LNCaP clone FGC (cell line): ENCODE measurements around the gene FREY1.

ENCODE experiments used
- DNase-seq: peaks from one replicate; pipeline ENCODE4 v3.0.0-alpha.2; 2011; ENCODE audit warnings: low read depth
- H3K4me3 ChIP-seq: 2 replicates; pipeline ENCODE4 v1.5.1; 2011; ENCODE audit warnings: mild to moderate bottlenecking, low read depth, low read length, control low read depth
- CTCF ChIP-seq: IDR thresholded peaks from 2 replicates; pipeline ENCODE4 v1.5.1; 2012; ENCODE audit warnings: mild to moderate bottlenecking; ENCODE audit not compliant: control insufficient read depth, insufficient read depth; ENCODE audit errors: extremely low read depth

FREY1 gene

GRCh38 chr11:45933131-45933831 lies 26.2 kb upstream of the FREY1 start:
- peak; percentile 90 for DNase-seq
- TF ChIP-seq CTCF, result no peak
- peak overlapping the region; percentile 25 for H3K4me3 ChIP-seq

- no peak for DNase-seq
- TF ChIP-seq CTCF, result no peak
- no peak overlapping the region for H3K4me3 ChIP-seq
These were observed 25.1 kb upstream of the FREY1 start for GRCh38 chr11:45932217-45932616.

GRCh38 chr11:45931739-45932138 lies 24.7 kb upstream of the FREY1 start:
- no peak for TF ChIP-seq CTCF
- no peak overlapping the region for H3K4me3 ChIP-seq
- no peak for DNase-seq

- H3K4me3 ChIP-seq, result no peak overlapping the region
- no peak for DNase-seq
- no peak for TF ChIP-seq CTCF
These were observed 24.0 kb upstream of the FREY1 start for GRCh38 chr11:45930951-45931570.

- no peak overlapping the region for H3K4me3 ChIP-seq
- no peak for TF ChIP-seq CTCF
- DNase-seq, result no peak
These were observed 23.1 kb upstream of the FREY1 start for GRCh38 chr11:45930031-45930794.

GRCh38 chr11:45929486-45930030 lies 22.5 kb upstream of the FREY1 start:
- no peak for TF ChIP-seq CTCF
- DNase-seq, result no peak
- H3K4me3 ChIP-seq, result no peak overlapping the region
